Measurements from ENCODE around the gene CHRNB4.

Gene CHRNB4

GRCh38 chr15:78671626-78672211 lies 30.7 kb upstream of the CHRNB4 start:
- no peak for DNase-seq (ENCODE audit: low read depth in 3 of 3)

GRCh38 chr15:78668987-78669386 lies 28.0 kb upstream of the CHRNB4 start:
- DNase-seq (ENCODE audit: low read depth in 3 of 3) = no peak

- no peak for DNase-seq (ENCODE audit: low read depth in 3 of 3)
Measured at GRCh38 chr15:78667578-78668236, 26.7 kb upstream of the CHRNB4 start.

- DNase-seq (ENCODE audit: low read depth in 3 of 3) = no peak
Measured at GRCh38 chr15:78666010-78666409, 25.0 kb upstream of the CHRNB4 start.

GRCh38 chr15:78663703-78664102 lies 22.7 kb upstream of the CHRNB4 start:
- DNase-seq (ENCODE audit: low read depth in 3 of 3) = no peak

GRCh38 chr15:78662028-78662427 lies 21.0 kb upstream of the CHRNB4 start:
- no peak for DNase-seq (ENCODE audit: low read depth in 3 of 3)

GRCh38 chr15:78661001-78661400 lies 20.0 kb upstream of the CHRNB4 start:
- DNase-seq (ENCODE audit: low read depth in 3 of 3) = no peak

- DNase-seq (ENCODE audit: low read depth in 3 of 3) = no peak
Measured at GRCh38 chr15:78660584-78660983, 19.6 kb upstream of the CHRNB4 start.

- no peak for DNase-seq (ENCODE audit: low read depth in 3 of 3)
Measured at GRCh38 chr15:78658823-78659222, 17.8 kb upstream of the CHRNB4 start.

- no peak for DNase-seq (ENCODE audit: low read depth in 3 of 3)
Measured at GRCh38 chr15:78654272-78654671, 13.3 kb upstream of the CHRNB4 start.

- no peak for DNase-seq (ENCODE audit: low read depth in 3 of 3)
Measured at GRCh38 chr15:78651930-78652615, 11.1 kb upstream of the CHRNB4 start.

- no peak for DNase-seq (ENCODE audit: low read depth in 3 of 3)
Measured at GRCh38 chr15:78651007-78651406, 10.0 kb upstream of the CHRNB4 start.

- DNase-seq (ENCODE audit: low read depth in 3 of 3) = no peak
Measured at GRCh38 chr15:78650022-78650421, 9.0 kb upstream of the CHRNB4 start.

- no peak for DNase-seq (ENCODE audit: low read depth in 3 of 3)
Measured at GRCh38 chr15:78645009-78645408, 4.0 kb upstream of the CHRNB4 start.

- no peak for DNase-seq (ENCODE audit: low read depth in 3 of 3)
Measured at GRCh38 chr15:78642331-78642730, 1.3 kb upstream of the CHRNB4 start.

- no peak for DNase-seq (ENCODE audit: low read depth in 3 of 3)
Measured at GRCh38 chr15:78641749-78642275, 802 bp upstream of the CHRNB4 start.

GRCh38 chr15:78640527-78641101 lies 396 bp downstream of the CHRNB4 start:
- DNase-seq (ENCODE audit: low read depth in 3 of 3) = no peak

GRCh38 chr15:78638658-78639314 lies 2.2 kb downstream of the CHRNB4 start:
- DNase-seq (ENCODE audit: low read depth in 3 of 3) = no peak

- DNase-seq (ENCODE audit: low read depth in 3 of 3) = no peak
Measured at GRCh38 chr15:78637776-78638435, 3.1 kb downstream of the CHRNB4 start.

- no peak for DNase-seq (ENCODE audit: low read depth in 3 of 3)
Measured at GRCh38 chr15:78636378-78636859, 4.6 kb downstream of the CHRNB4 start.

- DNase-seq (ENCODE audit: low read depth in 3 of 3) = no peak
Measured at GRCh38 chr15:78635346-78635745, 5.7 kb downstream of the CHRNB4 start.

All from stimulated activated CD4-positive, alpha-beta T cell treated with anti-CD3 and anti-CD28 coated beads, TNF-alpha, amount 100 ng/mL, for 4 hours (primary cell).